Hippocampal formation (tissue), 2 donors: ENCODE data around the gene SLC44A1.

Experiments
- DNase-seq, 2 donors: peaks; one replicate each; lab custom pipeline; 2025; lab: John Stamatoyannopoulos, UW

The SLC44A1 gene

GRCh38 chr9:105333811-105334210, 89.4 kb downstream of the SLC44A1 start:
- no peak for DNase-seq

DNA sequence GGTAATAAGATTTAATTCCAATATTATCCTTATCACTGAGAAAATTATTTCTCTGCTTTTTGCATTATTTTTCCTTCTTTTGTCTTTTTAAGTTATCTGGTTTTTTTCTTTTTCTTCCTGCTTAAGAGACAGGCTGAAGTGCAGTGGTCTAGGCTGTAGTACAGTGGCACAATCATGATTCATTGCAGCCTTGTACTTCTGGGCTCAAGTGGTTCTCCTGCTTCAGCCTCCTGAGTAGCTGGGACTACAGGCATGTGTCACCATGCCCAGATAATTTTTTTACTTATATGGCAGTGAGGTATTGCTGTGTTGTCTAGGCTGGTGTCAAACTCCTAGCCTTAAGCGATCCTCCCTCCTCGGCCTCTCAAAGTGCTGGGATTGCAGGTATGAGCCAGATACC, 93.9 kb downstream of the SLC44A1 start:
- DNase-seq, result no peak

GRCh38 chr9:105339849-105340248, 95.4 kb downstream of the SLC44A1 start:
- no peak for DNase-seq

GRCh38 chr9:105341434-105342146, 97.1 kb downstream of the SLC44A1 start:
- no peak for DNase-seq

DNA sequence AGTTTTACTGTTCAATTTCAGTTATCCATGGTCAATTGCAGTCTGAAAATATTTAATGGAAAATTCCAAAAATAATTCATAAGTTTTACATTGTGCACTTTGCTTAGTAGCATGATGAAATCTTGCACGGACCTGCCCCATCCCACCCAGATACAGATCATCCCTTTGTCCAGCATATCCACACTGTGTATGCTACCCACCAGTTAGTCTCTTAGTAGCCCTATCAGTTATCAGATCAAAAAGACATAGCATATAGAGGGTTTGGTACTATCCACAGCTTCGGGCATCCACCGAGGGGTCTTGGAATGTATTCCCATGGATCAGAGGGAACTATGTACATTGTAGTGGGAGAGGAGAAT, 97.7 kb downstream of the SLC44A1 start:
- DNase-seq, result no peak

DNA sequence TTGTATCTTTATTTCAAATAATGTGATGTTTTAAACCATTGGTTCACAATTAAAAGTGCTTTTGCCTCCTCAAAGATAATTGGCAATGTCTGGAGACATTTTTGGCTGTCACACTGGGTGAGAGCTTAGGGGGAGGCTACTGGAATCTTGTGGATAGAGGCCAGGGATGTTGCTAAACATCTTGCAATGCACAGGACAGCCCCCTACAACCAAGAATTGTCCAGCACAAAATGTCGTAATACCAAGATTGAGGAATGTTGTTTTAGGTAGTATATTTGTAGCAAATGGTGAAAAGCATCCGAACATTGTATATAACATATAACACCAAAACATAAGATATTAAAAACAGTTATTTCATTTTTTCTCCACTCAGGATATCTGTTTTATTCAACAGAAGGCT, 99.8 kb downstream of the SLC44A1 start:
- DNase-seq, result no peak

- DNase-seq, result no peak
Observed at GRCh38 chr9:105345626-105346025, 101.2 kb downstream of the SLC44A1 start.

GRCh38 chr9:105346273-105346672, 101.8 kb downstream of the SLC44A1 start:
- peak in 1 of 2 donors; percentile 19 for DNase-seq

DNA sequence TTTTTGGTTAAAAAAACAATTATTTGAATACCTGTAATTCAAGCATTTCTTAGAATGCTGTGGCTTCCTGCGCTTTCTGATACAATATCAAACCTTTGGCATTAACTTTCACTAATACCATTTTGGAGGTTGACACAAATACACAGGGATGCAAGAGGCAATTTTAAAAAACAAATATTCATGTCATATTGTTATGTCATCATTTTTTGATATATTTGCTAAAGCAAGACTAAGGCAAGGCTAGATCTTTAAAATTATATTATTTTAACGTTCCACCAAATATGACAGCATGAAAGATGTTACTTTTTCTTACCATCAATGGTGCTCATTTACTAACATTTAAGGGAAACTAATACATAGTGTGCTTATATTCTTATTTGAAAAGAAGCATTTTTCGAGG, 110.0 kb downstream of the SLC44A1 start:
- DNase-seq, result no peak

- DNase-seq, result no peak
Observed at GRCh38 chr9:105355781-105356180, 111.3 kb downstream of the SLC44A1 start.

DNA sequence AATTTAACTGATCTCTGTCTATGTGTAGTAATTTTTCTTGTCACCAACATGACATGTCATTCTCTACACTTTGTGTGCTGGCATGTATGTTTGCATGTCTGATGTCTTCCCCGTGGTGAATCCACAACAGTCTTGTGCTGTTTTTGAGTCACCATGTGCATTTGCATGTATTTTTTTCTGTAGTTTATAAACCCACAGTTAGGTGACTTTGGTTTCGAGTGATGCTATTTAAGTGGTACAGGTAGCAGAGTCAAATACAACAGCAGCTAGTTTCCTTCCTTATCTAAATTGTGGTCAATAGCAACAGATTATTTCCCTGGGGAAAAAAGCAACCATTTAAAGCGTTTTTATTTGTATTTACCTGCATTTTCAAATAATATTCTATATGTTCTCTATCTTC, 113.5 kb downstream of the SLC44A1 start:
- DNase-seq, result no peak

- DNase-seq, result no peak
Observed at GRCh38 chr9:105359892-105360291, 115.4 kb downstream of the SLC44A1 start.

DNA sequence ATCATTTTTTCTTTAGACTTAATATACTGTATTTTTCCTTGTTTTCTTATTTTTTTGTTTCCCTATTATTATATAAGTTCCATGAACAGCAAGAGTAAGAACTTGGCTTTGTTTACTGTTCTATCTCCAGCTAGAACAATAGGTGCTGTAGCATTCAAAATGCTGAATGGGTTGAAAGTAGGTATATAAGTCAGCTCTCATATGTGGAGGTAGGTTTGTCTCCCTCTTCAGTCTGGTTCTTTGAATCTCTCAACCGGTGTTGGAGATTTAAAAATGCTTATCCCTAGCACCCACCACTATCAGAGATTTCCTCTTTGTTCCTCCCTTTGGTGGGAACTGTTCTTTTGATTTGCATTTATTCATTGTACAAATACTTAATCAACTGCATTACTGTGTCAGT, 115.9 kb downstream of the SLC44A1 start:
- no peak for DNase-seq

- no peak for DNase-seq
Observed at GRCh38 chr9:105361873-105362272, 117.4 kb downstream of the SLC44A1 start.

- DNase-seq, result no peak
Observed at GRCh38 chr9:105362470-105362869, 118.0 kb downstream of the SLC44A1 start.

DNA sequence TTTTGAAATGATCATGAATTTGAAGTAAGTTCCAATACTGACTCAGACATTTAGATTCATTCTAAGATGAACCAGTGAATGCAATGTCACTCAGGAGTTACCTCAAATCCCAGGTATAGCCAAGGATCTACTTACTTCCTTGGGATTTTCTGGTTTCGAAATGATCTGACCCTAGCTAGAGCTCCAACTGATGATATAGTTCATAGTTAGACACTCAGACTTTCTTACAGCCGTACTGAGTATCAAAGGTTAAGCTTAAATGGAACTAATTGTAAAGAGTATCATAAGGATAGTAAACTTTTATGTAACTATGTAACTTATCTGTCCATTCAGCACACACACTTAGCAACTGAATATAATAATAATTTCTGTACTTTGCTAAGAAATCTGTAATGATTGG, 119.4 kb downstream of the SLC44A1 start:
- DNase-seq, result no peak

DNA sequence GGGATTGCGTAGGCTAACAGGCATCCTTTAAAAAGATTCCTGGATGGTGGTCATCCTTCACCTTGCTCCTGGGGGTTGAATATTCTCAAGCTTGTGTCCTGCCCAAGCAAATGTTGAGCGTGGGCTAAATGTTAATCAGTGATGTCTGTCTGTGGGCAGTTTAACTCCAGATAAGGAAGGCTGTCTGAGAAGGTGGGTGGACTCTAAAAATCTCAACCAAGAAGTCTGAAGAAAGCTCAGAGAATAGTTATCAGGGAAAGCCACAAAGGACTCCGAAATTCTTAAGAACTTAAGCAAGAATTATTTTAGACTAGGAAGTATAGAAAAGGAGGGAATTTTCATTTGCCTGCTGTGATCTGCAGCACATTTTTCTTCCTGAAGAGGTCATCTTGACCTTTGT, 125.5 kb downstream of the SLC44A1 start:
- DNase-seq, result no peak

GRCh38 chr9:105373723-105374122, 129.3 kb downstream of the SLC44A1 start:
- no peak for DNase-seq

DNA sequence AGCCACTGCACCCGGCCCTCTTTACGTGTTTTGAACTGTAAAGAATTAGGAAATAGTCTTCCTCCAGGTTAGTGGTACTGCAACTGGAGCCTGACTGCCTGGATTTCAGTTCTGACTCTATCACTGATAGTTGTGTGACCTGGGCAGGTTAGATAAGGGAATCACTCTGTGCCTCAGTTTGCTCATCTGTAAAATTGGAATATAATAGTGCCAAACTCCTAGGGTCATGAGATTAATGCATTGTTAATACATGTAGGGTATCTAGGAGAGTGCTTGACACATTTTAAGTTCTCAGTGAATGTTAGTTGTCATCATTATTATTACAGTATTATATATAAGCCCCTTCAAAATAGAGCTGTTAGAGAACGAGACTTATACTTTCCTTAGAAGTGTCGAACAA, 130.9 kb downstream of the SLC44A1 start:
- DNase-seq, result no peak

- DNase-seq, result no peak
Observed at GRCh38 chr9:105376893-105377292, 132.4 kb downstream of the SLC44A1 start.

DNA sequence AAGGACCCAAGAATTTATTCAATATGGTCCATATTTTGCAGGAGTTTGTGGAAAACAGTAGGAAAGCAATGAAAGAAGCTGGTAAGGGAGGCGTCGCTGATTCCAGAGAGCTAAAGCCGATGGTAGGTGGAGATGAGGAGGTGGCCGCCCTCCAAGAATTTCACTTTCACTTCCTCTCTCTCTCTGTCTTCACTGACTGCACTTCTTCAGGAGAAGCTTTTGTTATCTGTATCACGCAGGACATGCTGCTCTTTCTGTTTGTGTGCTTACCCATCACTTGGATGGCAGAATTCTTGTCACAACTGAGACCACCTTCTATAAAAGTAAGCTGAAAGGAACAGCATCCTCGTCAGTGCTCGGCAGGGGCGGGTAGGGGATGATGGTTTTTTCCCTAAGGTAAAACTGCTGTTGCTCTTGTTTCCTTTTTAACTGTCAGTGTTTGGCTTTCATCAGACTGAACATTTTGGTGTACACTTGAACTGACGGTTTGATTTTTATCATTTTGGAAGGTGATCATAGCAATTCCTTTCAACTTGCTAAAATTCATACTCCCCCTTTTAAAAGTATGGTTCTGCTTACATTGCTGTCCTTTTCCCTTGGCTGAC, 141.0 kb downstream of the SLC44A1 start:
- no peak for DNase-seq

- no peak for DNase-seq
Observed at GRCh38 chr9:105389796-105390195, 145.3 kb downstream of the SLC44A1 start.

GRCh38 chr9:105390871-105391270, 146.4 kb downstream of the SLC44A1 start:
- no peak for DNase-seq

DNA sequence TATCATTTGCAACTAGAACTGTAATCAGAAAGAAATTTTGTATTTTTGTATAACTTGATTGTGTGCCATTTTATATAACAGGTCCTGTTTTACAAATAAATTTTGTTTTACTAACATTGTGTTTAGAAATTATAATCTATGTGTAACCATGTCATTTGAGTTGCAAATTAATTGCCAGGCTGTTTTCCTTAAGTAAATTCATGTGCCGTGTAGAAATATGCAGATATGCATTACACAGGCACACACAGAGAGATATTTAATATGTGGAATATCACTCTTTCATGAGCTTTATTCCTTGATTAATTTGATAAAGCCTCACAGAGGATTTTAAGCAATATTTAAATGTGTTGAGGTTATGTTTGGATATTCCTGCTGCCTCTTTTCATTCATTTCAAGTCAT, 146.8 kb downstream of the SLC44A1 start:
- DNase-seq, result no peak
